Brain microvascular endothelial cell (primary cell): ENCODE measurements around the gene SDC1.
"Not testable (repeated sequence)": the region's sequence is repeated elsewhere in the genome, so short reads cannot be mapped to it uniquely, and the experiment has no call there.

Experiments used
- DNase-seq: peaks from one replicate; pipeline ENCODE4 v3.0.0-alpha.2; 2020
- H3K27ac ChIP-seq: fragments of 250-450 bp; sonication (Bioruptor Pico); 2 replicates; pipeline ENCODE4 v1.5.1; 2020; ENCODE audit warnings: mild to moderate bottlenecking, moderate library complexity
- H3K27me3 ChIP-seq: fragments of 250-450 bp; sonication (Bioruptor Pico); replicated peaks from 2 replicates; pipeline ENCODE4 v1.5.1; 2020; ENCODE audit warnings: mild to moderate bottlenecking
- H3K36me3 ChIP-seq: fragments of 250-450 bp; sonication (Bioruptor Pico); replicated peaks from 2 replicates; pipeline ENCODE4 v1.5.1; 2020; ENCODE audit warnings: mild to moderate bottlenecking
- H3K4me3 ChIP-seq: 2 replicates; pipeline ENCODE4 v1.5.1; 2011; ENCODE audit warnings: low read depth, mild to moderate bottlenecking, control low read depth, low read length, moderate library complexity
- in situ Hi-C: cut with HindIII; loops from 2 replicates; pipeline ENCODE4 v1.10.0; 2017; ENCODE audit warnings: low sequenced_read_pairs, low pct_ligation_motif_present
- TF ChIP-seq, protein P1 (sequence below): IDR thresholded peaks from 2 replicates; pipeline ENCODE4 v1.5.1; 2011; ENCODE audit warnings: low read depth, mild to moderate bottlenecking, moderate library complexity, low read length, control low read depth, inconsistent platforms; ENCODE audit errors: missing control alignments

SDC1 gene

DNA sequence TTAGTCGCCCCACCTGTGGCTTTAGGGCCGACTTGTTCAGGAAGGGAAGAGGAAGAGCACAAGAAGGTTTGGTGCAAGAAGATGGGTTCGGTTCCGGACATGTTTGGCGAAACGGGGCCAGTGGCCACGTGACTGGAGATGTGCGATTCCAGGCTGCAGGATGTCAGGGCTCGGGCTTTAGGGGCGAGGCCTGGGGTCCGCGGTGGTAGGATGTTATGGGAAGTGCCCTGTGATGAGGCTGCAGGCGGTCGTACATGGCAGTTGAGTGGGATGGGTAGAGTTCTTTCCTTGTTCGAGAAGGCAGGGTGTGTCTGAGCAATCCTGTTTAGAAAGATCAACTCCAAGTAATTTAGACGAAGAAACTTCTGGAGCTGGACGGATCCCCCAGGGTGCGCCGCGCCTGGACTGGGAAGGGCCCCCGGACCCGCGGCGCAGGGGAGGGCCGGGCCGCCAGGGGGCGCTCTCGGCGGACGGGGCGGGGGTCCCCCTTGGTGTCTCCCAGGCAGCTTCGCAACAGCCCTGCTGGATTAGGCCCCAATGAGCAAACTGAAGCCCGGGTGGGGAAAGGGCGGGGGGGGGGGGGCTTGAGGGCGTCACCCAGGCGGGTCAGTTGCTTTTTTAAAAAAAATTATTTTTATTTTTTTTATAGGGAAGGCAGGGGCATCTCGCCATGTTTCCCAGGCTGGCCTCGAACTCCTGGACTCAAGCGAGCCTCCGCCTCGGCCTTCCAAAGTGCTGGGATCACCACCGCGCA, 17.2 kb upstream of the SDC1 start:
- no peaks in the 10 kb centered on the region for H3K27me3 ChIP-seq
- TF ChIP-seq, protein P1, sequence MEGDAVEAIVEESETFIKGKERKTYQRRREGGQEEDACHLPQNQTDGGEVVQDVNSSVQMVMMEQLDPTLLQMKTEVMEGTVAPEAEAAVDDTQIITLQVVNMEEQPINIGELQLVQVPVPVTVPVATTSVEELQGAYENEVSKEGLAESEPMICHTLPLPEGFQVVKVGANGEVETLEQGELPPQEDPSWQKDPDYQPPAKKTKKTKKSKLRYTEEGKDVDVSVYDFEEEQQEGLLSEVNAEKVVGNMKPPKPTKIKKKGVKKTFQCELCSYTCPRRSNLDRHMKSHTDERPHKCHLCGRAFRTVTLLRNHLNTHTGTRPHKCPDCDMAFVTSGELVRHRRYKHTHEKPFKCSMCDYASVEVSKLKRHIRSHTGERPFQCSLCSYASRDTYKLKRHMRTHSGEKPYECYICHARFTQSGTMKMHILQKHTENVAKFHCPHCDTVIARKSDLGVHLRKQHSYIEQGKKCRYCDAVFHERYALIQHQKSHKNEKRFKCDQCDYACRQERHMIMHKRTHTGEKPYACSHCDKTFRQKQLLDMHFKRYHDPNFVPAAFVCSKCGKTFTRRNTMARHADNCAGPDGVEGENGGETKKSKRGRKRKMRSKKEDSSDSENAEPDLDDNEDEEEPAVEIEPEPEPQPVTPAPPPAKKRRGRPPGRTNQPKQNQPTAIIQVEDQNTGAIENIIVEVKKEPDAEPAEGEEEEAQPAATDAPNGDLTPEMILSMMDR, result peak; percentile 23
- no peak for DNase-seq
- H3K27ac ChIP-seq, result no peak overlapping the region
- H3K36me3 ChIP-seq, result peaks cover under 1% of the 10 kb centered on the region
- H3K4me3 ChIP-seq, result no peak overlapping the region
- in situ Hi-C loops, result no loop called here

DNA sequence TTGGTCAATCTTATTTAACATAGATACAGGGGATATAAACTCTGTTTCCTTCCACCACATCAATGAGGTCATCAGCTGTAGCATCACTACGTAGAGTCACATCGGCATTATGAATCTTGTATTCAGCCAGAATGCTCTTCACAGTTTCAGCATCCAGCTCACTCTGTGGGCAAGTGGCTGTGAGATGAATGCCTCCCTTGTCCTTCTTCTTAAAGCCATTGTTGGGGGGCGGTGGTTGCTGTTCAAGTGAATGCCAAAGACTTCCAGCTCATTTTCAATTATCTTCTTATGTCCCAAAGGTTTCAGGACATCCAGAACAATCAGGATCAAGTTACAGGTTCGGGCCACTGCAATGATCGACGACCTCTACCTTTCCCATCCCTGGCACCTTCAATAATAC, 15.4 kb upstream of the SDC1 start:
- H3K4me3 ChIP-seq, H3K27ac ChIP-seq, DNase-seq, in situ Hi-C loops, H3K27me3 ChIP-seq, H3K36me3 ChIP-seq: not testable (repeated sequence)

DNA sequence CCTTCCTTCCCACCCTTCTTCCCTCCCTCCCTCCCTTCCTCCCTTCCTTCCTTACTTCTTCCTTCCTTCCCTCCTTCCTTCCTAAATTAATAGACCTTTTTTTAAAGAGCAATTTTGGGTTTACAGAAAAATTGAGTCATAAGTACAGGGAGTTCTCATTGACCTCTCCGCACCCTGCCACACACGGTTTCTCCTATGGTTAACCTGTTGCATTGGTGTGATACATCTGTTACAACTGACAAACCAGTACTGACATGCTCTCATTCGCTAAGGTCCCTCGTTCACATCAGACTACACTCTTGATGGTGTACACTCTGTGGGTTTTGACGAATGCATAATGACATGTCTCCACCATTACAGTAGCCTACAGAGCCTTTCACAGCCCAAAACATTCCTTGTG, 11.6 kb upstream of the SDC1 start:
- Histone ChIP-seq H3K4me3 (no peak overlapping the region), H3K27me3 (no peaks in the 10 kb centered on the region), H3K36me3 (no peaks in the 10 kb centered on the region), H3K27ac (no peak overlapping the region)
- in situ Hi-C loops, result no loop called here
- no peak for DNase-seq
- TF ChIP-seq, protein P1, result no peak

DNA sequence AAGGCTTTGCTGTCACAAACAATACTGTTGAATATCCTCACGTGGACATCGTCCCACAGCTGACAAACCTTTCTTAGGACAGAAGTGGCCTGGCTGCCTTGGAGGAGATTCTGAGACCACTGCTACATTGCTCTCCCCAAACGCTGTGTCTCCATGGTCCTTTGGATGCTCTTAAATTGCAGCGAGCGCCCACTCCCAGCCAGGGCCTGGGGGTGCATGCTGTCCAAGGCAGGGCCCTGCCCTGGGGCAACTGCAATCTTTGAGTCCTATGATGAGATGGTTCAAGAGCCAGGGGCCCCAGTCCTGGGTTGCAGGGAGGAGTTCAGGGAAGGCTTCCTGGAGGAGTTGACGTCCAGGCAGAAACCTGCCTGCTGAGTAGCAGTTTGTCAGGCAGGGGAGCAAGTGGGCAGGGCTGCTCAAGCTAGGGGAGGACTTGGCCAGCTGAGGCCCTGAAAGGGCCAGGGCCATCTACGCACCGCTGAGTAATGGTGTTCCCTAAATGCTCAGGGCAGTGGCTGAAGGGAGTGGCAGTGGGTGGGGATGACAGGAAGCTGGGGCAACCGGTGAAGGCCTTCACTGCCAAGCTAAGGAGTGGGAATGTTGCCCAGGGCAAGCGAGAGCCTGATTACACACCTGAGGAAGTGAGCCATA, 10.8 kb upstream of the SDC1 start:
- Histone ChIP-seq H3K27ac (no peak overlapping the region), H3K36me3 (no peaks in the 10 kb centered on the region), H3K4me3 (no peak overlapping the region), H3K27me3 (no peaks in the 10 kb centered on the region)
- DNase-seq, result no peak
- in situ Hi-C loops, result no loop called here
- TF ChIP-seq, protein P1, result no peak

DNA sequence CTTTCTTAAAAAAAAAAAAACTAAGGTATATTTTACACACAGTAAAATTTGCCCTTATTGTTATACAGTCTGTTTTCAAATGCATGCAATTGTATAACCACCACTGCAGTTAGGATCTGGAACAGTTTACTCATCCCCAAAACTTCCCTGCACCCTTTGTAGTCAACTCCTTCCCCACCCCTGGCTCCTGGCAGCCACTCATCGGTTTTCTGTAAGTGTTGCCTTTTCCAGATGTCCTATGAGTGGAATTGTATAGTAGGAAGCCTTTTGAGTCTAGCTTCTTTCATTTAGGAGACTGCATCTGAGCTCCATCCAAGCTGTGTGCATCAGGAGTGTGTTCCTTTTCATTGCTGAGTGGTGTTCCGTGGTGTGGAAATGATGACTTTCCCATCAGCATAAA, 9.7 kb upstream of the SDC1 start:
- H3K27ac ChIP-seq, H3K36me3 ChIP-seq, H3K27me3 ChIP-seq, H3K4me3 ChIP-seq, in situ Hi-C loops, DNase-seq: not testable (repeated sequence)

DNA sequence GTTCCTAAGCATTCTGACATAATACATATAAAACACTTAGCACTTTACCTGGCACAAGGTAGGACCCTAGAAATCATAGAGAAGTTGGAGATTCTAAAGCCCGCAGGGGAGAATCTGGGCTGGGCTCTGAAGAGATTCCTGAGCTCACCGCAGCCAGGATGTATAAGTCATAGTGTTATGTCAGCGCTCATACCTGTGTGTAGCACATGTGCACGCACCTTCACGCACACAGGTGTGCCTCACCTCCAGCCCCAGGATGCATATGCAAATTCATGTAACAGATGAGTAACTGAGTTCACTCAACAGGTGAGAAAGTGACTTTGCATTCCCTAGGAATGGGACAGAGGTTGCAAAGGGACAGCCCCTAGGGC, 7.9 kb upstream of the SDC1 start:
- Histone ChIP-seq H3K27ac (no peak overlapping the region), H3K4me3 (no peak overlapping the region), H3K36me3 (no peaks in the 10 kb centered on the region), H3K27me3 (no peaks in the 10 kb centered on the region)
- in situ Hi-C loops, result no loop called here
- no peak for DNase-seq
- TF ChIP-seq, protein P1, result no peak

DNA sequence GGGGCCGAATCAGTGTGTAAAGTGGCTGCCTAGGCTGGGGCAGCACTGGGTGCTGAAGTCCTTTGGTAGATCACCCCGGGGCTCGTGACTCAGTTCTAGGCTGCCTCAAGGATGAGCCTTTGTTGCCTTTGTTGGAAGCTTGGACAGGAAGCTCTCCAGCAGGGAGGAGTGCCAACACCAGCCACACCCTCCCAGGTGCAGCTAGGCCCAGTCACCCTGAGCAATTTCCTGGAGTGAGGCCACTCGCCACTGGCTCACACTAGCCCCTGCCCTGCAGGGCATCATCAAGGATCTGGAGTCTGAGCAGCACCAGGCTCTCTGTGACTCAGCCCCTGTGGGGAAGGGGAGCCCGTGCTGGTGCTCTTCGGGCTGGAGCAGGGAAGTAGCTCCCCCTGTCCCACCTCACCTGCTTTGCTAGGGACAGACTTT, 6.7 kb upstream of the SDC1 start:
- Histone ChIP-seq H3K27ac (no peak overlapping the region), H3K36me3 (no peaks in the 10 kb centered on the region), H3K27me3 (no peaks in the 10 kb centered on the region), H3K4me3 (no peak overlapping the region)
- TF ChIP-seq, protein P1, result no peak
- no peak for DNase-seq
- in situ Hi-C loops, result no loop called here
